Nephron progenitor cell (in vitro differentiated cells): ENCODE results near the gene ARG1.

Source experiments
- DNase-seq: peaks from one replicate; pipeline ENCODE4 v3.0.0; 2021
- H3K27ac Mint-ChIP-seq: 2 replicates; pipeline ENCODE4 v1.8.0; 2021; ENCODE audit warnings: mild to moderate bottlenecking, moderate library complexity, mixed read lengths
- H3K27me3 Mint-ChIP-seq: 2 replicates; pipeline ENCODE4 v1.8.0; 2021; ENCODE audit warnings: mild to moderate bottlenecking, low read depth, mixed read lengths; ENCODE audit not compliant: poor library complexity
- H3K36me3 Mint-ChIP-seq: 2 replicates; pipeline ENCODE4 v1.8.0; 2021; ENCODE audit warnings: low read depth, mixed read lengths
- H3K4me1 Mint-ChIP-seq: 2 replicates; pipeline ENCODE4 v1.8.0; 2021; ENCODE audit warnings: mixed read lengths
- H3K4me3 Mint-ChIP-seq: 2 replicates; pipeline ENCODE4 v1.8.0; 2021; ENCODE audit warnings: mild to moderate bottlenecking, moderate library complexity, mixed read lengths
- H3K9me3 Mint-ChIP-seq: 2 replicates; pipeline ENCODE4 v1.8.0; 2021; ENCODE audit warnings: mild to moderate bottlenecking, moderate library complexity, mixed read lengths
- TF ChIP-seq, protein P1 (sequence below): fragments of 200-600 bp; sonication (generic); IDR thresholded peaks from 2 replicates; pipeline ENCODE4 v1.5.0; 2021; ENCODE audit warnings: antibody characterized with exemption

ARG1 gene

GRCh38 chr6:131574686-131575085, 1.7 kb downstream of the ARG1 start:
- no peak for DNase-seq
- no peak overlapping the region for H3K4me3 Mint-ChIP-seq
- peaks cover 3% of the 10 kb centered on the region for H3K27me3 Mint-ChIP-seq
- H3K27ac Mint-ChIP-seq: no peak overlapping the region
- H3K4me1 Mint-ChIP-seq: peaks cover 22% of the 10 kb centered on the region
- TF ChIP-seq, protein P1, sequence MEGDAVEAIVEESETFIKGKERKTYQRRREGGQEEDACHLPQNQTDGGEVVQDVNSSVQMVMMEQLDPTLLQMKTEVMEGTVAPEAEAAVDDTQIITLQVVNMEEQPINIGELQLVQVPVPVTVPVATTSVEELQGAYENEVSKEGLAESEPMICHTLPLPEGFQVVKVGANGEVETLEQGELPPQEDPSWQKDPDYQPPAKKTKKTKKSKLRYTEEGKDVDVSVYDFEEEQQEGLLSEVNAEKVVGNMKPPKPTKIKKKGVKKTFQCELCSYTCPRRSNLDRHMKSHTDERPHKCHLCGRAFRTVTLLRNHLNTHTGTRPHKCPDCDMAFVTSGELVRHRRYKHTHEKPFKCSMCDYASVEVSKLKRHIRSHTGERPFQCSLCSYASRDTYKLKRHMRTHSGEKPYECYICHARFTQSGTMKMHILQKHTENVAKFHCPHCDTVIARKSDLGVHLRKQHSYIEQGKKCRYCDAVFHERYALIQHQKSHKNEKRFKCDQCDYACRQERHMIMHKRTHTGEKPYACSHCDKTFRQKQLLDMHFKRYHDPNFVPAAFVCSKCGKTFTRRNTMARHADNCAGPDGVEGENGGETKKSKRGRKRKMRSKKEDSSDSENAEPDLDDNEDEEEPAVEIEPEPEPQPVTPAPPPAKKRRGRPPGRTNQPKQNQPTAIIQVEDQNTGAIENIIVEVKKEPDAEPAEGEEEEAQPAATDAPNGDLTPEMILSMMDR: no peak
- H3K36me3 Mint-ChIP-seq: peaks cover 38% of the 10 kb centered on the region
- no peaks in the 10 kb centered on the region for H3K9me3 Mint-ChIP-seq

GRCh38 chr6:131575834-131576478, 2.9 kb downstream of the ARG1 start:
- Mint-ChIP-seq H3K4me1 (peaks cover 22% of the 10 kb centered on the region), H3K36me3 (peaks cover 48% of the 10 kb centered on the region), H3K27ac (peak overlapping the region; percentile 13), H3K4me3 (no peak overlapping the region), H3K9me3 (no peaks in the 10 kb centered on the region), H3K27me3 (peaks cover 3% of the 10 kb centered on the region)
- TF ChIP-seq, protein P1: no peak
- DNase-seq: no peak

GRCh38 chr6:131581523-131581922, 8.5 kb downstream of the ARG1 start:
- DNase-seq: no peak
- TF ChIP-seq, protein P1: no peak
- no peaks in the 10 kb centered on the region for H3K4me1 Mint-ChIP-seq
- H3K27ac Mint-ChIP-seq: no peak overlapping the region
- peaks cover 55% of the 10 kb centered on the region for H3K36me3 Mint-ChIP-seq
- no peaks in the 10 kb centered on the region for H3K27me3 Mint-ChIP-seq
- no peaks in the 10 kb centered on the region for H3K9me3 Mint-ChIP-seq
- H3K4me3 Mint-ChIP-seq: no peak overlapping the region

DNA sequence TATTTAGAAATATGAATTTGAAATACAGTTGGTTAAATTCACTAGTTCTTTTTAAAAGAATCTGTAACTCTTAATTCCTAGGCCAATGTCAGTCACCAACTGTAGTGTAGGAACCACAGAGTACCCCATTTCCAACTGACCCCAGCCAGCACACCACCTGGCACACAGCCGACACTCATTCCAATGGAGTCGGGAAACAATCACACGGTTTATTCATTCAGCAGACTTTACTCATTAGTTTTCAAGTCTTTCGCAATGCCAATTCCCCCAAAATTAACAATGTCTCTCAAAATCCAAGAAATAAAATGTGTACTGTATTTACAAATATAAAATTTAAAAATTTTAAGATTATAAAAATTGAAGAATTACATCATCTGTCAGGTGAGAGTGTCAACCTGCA, 13.5 kb downstream of the ARG1 start:
- TF ChIP-seq, protein P1: no peak
- Mint-ChIP-seq H3K27ac (no peak overlapping the region), H3K9me3 (no peaks in the 10 kb centered on the region), H3K27me3 (no peaks in the 10 kb centered on the region), H3K4me3 (no peak overlapping the region), H3K36me3 (peaks cover 58% of the 10 kb centered on the region), H3K4me1 (no peaks in the 10 kb centered on the region)
- no peak for DNase-seq

DNA sequence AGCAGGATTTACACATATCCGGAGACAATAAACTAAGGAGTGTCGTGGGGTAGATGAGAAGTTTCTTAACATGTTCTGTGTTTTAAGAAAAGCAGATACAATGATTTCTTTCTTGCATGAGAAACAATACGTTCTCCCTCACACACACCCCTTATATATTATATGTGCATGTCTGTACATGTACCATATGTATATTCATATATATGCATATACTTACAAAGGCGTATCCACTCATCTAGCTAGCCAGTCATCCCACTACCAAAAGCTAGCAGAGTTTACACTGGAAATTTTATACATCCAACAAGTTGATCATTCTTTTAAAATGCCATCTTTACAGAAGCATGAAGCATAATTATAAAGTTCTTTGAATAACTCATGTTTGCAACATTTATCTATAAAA, 14.9 kb downstream of the ARG1 start:
- no peaks in the 10 kb centered on the region for H3K27me3 Mint-ChIP-seq
- DNase-seq: no peak
- H3K4me3 Mint-ChIP-seq: no peak overlapping the region
- no peaks in the 10 kb centered on the region for H3K9me3 Mint-ChIP-seq
- H3K36me3 Mint-ChIP-seq: peaks cover 64% of the 10 kb centered on the region
- no peak overlapping the region for H3K27ac Mint-ChIP-seq
- no peaks in the 10 kb centered on the region for H3K4me1 Mint-ChIP-seq
- TF ChIP-seq, protein P1: no peak

DNA sequence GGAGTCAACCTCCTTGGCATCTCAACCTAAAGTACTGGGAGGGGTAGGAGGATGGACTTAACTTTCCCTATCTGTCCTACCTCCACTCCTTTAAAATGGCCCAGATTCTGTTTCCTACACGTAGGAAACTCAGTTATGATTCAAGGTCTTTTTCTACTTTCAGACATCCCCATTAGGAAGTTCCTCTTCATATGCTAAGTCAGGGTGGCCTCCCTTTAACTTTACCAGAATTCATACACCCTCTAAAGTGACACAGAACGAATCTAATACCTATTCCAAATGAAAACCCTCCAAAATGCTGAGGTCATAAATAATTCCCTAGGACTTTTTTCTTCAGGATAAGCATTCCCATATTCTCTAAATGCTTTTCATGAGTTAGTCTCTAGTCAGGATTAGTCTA, 15.6 kb downstream of the ARG1 start:
- Mint-ChIP-seq H3K36me3 (peaks cover 66% of the 10 kb centered on the region), H3K9me3 (no peaks in the 10 kb centered on the region), H3K4me1 (no peaks in the 10 kb centered on the region)

More for the DNA sequence above, 15.6 kb downstream of the ARG1 start:
- no peak for DNase-seq
- TF ChIP-seq, protein P1: no peak
- Mint-ChIP-seq H3K27ac (peak overlapping the region; percentile 66), H3K4me3 (no peak overlapping the region), H3K27me3 (no peaks in the 10 kb centered on the region)
